Effector CD8-positive, alpha-beta T cell (primary cell): Measurements from ENCODE around the gene NMNAT3.
"Not testable (repeated sequence)": the region's sequence is repeated elsewhere in the genome, so short reads cannot be mapped to it uniquely, and the experiment has no call there.

ENCODE experiments used
- DNase-seq: peaks from one replicate; lab custom pipeline; 2025; lab: John Stamatoyannopoulos, UW

Gene NMNAT3

GRCh38 chr3:139636511-139636910 lies 41.3 kb downstream of the NMNAT3 start:
- DNase-seq: no peak

GRCh38 chr3:139634111-139634635 lies 43.6 kb downstream of the NMNAT3 start:
- DNase-seq: no peak

- no peak for DNase-seq
These were observed 44.3 kb downstream of the NMNAT3 start for GRCh38 chr3:139633511-139633910.

GRCh38 chr3:139630542-139630941 lies 47.2 kb downstream of the NMNAT3 start:
- no peak for DNase-seq

- DNase-seq: no peak
These were observed 48.7 kb downstream of the NMNAT3 start for GRCh38 chr3:139629033-139629432.

GRCh38 chr3:139627759-139628158 lies 50.0 kb downstream of the NMNAT3 start:
- no peak for DNase-seq

GRCh38 chr3:139620438-139620837 lies 57.3 kb downstream of the NMNAT3 start:
- DNase-seq: no peak

- no peak for DNase-seq
These were observed 58.3 kb downstream of the NMNAT3 start for GRCh38 chr3:139619484-139619883.

GRCh38 chr3:139617672-139618268 lies 60.0 kb downstream of the NMNAT3 start:
- no peak for DNase-seq

GRCh38 chr3:139611528-139611927 lies 66.2 kb downstream of the NMNAT3 start:
- DNase-seq: no peak

- DNase-seq: no peak
These were observed 66.9 kb downstream of the NMNAT3 start for GRCh38 chr3:139610886-139611285.

GRCh38 chr3:139608924-139609323 lies 68.8 kb downstream of the NMNAT3 start:
- no peak for DNase-seq

GRCh38 chr3:139608108-139608380 lies 69.7 kb downstream of the NMNAT3 start:
- no peak for DNase-seq

- DNase-seq: no peak
These were observed 70.3 kb downstream of the NMNAT3 start for GRCh38 chr3:139607257-139608107.

GRCh38 chr3:139602003-139602402 lies 75.8 kb downstream of the NMNAT3 start:
- DNase-seq: no peak

- DNase-seq: no peak
These were observed 76.4 kb downstream of the NMNAT3 start for GRCh38 chr3:139601191-139601961.

GRCh38 chr3:139597947-139598346 lies 79.8 kb downstream of the NMNAT3 start:
- no peak for DNase-seq

- DNase-seq: not testable (repeated sequence)
These were observed 86.6 kb downstream of the NMNAT3 start for GRCh38 chr3:139591186-139591585.

GRCh38 chr3:139588450-139588849 lies 89.3 kb downstream of the NMNAT3 start:
- no peak for DNase-seq

GRCh38 chr3:139587797-139588196 lies 90.0 kb downstream of the NMNAT3 start:
- DNase-seq: no peak

- no peak for DNase-seq
These were observed 91.3 kb downstream of the NMNAT3 start for GRCh38 chr3:139586420-139587017.

- no peak for DNase-seq
These were observed 92.0 kb downstream of the NMNAT3 start for GRCh38 chr3:139585820-139586219.
